Kidney tubule cell (primary cell): ENCODE measurements around the gene MRPL46.

Source experiments
- DNase-seq: peaks from one replicate; pipeline ENCODE4 v3.0.0-alpha.2; 2018; ENCODE audit warnings: low spot score

MRPL46 gene

GRCh38 chr15:88441076-88441730 lies 26.0 kb downstream of the MRPL46 start:
- DNase-seq = no peak

DNA sequence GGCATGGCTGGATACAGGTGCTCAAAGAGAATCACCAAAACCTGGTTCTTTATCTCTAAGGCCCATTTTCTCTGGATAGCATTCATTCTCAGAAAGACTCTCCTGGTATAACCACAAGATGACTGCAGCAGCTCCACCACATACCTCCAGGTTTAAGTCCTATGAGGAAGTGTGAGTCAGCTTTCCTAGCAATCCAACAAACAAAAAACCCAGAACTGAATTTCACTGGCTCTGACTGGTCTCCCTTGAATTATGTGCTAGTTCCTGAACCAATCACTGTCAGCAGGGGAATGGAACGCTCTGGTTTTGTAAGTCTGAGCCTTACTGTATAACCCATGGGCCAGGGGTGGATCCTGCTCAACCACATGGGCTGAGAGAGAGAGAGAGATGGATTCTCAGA lies 27.2 kb downstream of the MRPL46 start:
- DNase-seq = peak; percentile 91

DNA sequence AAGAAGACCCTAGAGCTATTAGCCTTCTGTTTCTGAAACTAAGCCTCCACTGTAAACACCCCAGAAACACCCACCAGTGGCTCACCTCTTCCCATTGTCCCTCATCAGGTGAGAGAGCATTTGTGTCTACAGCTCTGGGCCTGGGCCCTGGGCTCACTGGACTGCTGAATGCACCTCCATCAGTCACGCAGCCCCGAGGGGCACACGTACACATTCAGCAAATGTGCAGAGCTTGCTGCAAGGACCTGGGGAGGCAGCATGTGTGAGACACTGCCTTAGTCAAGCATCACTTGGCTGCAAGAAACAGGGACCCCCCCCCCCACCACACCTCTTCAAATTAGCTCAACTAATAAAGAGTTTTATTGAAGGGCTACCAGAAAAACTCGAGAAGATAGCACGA lies 29.0 kb downstream of the MRPL46 start:
- no peak for DNase-seq

DNA sequence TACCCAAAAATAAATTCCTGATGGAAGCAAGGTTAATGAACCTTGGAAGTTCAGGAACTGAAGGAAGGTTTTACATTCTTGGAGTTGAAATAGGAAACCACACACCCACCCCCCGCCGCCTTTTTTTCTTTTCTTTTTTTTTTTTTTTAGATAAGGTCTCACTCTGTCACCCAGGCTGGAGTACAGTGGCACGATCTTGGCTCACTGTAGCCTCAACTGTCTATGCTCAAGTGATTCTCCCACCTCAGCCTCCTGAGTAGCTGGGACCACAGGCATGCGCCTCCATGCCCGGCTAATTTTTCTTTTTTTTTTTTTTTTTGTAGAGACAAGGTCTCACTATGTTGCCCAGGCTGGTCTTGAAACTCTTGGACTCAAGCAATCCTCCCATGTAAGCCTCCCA lies 33.1 kb downstream of the MRPL46 start:
- peak; percentile 62 for DNase-seq

GRCh38 chr15:88433046-88433685 lies 34.0 kb downstream of the MRPL46 start:
- no peak for DNase-seq

DNA sequence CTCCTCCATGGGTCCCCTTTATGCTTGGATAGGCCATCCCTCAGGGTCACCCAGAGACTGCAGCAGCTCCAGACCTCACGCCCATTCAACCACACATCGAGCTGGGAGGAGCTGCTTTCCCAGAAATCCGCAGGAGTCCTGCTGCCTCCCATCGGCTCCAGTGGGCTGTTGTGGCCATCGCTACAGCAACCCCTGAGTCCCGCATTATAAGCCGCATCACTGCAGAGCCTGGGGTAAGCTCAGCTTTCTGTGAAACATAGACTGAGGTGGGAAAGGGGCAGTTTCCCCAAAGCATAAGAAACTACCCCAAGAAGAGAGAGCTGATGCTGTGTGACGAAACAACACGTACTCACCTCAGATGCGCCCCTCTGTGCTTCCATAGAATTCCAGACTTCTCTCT lies 35.7 kb downstream of the MRPL46 start:
- no peak for DNase-seq

DNA sequence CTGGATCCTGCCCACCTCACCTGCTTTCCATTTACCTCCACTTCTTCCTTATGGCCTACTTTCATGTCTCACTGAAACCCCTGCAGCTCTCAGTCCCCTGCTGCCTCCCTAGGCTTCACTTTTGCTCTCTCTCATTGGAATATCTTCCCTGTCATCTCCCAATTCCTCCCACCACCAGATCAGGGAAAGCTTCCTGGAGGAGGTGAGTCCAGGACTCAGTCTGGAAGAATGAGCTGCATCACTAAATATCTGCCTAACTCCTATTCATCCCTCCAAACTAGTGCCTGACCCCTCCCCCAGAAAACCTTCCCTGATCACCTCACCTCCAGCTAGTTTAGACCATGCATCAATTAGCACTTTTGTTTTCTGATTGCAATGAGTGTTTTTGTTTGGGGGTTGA lies 37.1 kb downstream of the MRPL46 start:
- no peak for DNase-seq

DNA sequence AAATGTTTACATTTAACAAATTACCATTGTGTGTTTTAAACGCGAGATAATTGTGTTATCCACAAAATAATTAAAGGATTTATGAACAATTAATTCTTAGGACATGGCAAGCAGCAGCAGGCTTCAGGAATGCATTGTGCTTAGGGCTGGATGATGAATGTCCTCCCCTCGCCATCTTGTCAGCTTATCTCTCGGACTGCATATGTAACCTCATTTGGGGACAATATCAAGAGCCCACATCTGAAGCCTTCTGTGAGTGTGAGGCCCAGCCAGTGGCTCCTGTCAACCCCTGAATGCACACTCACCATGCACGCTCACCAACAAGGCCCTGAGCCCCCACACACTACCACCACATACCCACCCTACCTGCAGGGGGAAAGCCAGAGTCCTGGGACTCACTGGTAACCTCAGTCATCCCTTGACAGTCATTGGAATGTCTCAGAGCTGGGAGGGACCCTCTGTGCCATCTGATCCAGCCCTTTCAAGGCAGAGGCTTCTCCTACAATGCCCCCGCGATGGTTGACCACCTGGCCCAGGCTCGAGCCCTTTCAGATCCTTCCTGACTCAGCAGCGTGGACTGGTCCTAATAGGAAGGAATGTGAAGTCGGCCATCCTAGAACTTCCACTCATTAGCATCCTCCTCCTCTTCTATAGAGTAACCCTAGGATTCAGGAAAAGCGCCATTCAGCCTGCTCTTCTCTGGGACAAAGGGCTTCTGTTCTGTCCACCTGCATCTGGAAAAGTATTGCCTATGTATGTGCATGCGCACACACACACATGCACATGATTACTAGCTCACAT lies 38.2 kb downstream of the MRPL46 start:
- no peak for DNase-seq

DNA sequence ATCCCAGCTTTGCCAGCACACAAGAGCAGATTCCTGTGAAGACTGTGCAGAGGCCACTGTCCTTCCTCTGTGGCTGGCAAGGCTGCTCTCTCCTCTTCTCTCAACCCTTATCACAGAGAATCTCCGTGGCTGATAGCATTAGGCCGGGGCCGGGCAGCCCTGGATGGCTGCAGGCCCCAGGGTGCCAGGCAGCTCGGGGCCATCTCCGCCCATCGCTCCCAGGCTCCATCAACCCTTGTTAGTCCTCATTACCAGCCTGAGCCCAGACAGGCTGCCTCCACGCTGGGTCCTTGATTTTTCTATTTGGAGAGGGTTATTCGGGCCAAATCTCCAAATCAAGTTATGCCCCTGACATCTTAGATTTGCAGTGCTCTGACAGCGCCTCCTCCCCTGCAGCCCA lies 39.1 kb downstream of the MRPL46 start:
- no peak for DNase-seq

DNA sequence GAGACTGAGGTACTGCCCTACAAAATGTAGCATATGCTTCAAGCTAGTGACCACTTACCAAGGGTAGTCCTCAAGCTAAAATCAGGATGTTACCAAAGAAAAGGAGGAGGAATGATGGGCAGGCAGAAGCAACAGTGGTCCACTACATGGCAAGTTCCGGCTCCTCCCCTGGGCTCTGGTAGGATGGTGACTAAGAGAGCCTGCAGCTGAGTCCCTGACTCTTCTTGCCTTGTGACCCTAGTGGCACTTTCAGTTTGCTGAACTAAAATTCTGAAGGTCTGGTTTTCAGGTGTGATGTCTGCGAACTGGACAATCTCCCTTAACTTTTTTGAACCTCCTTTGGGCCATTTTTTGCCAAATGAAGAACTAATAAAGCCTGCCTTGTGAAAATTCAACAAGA lies 40.9 kb downstream of the MRPL46 start:
- no peak for DNase-seq

DNA sequence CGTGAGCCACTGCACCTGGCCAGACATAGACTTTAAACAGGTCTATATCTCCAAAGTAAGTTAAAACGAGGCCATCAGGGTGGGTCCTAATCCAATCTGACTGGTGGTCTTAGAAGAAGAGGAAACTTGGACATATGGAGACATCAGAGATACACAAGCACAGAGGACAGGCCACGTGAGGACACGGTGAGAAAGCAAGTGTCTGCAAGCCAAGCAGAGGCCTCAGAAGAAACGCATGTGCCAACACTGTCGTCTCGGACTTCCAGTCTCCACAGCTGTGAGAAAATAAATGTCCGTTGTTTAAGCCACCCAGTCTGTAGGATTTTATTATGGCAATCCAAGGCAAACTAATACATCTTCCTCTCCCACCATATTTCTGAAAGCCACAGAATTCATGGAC lies 43.9 kb downstream of the MRPL46 start:
- no peak for DNase-seq

DNA sequence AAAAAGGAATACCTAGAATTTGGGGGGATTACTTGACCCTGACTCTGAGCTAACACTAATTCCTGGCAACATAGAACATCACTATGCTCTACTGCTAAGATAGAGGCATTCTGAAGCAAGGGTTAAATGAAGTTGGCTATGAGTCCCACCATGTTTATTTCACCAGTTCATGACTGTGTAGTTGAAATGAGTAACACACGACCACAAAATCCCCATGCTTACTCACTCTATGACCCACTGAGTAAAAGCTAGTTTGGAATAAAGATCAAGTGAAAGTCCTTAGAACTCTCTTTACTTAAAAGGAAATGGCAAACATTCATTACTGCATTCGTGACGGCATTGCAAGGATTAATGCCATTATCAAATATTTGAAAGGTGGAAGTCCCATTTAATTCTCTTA lies 47.4 kb downstream of the MRPL46 start:
- DNase-seq = peak; percentile 56
